Measurements from ENCODE around the gene CCDC158. TPM values are rescaled to one million over a fixed set of nuclear protein-coding genes. Genes with fewer than 3 reads are reported as not detected.

CCDC158 gene
- total and polyA plus RNA-seq, 2 of the 8 experiments (the other 6 are each of a cell fraction or from before 2014, with no cell fraction given): not detected

- ChIA-PET CTCF (ENCODE audit: partially characterized antibody) (interaction anchor here (1.5 to 2.1 kb wide), 2 partner anchors 23 to 35 kb away, joined by 3 to 9 read pairs; partner anchors contain the start of gene SHROOM3), POLR2A (ENCODE audit: partially characterized antibody) (interaction anchor here (1.0 to 2.6 kb wide), 9 partner anchors 9 to 310 kb away, joined by 3 to 15 read pairs (median 4); partner anchors contain the start of genes NUP54 and SHROOM3)
- H3K9ac ChIP-seq (replicated peaks in 1 of 4; ENCODE audit: extremely low read depth in 1 of 4, low read depth in 3 of 4, low read length in 3 of 4): peak overlapping the region in 2 of 4 experiments; percentile 31 to 71; a peak in 3 of 7 replicates
- H3K79me1 ChIP-seq (ENCODE audit: low read depth, low read length): no peaks in the 10 kb centered on the region
- H3K14ac ChIP-seq (ENCODE audit: insufficient read length): no peak overlapping the region
- FAIRE-seq (no peak), DNase-seq (ENCODE audit: low read depth in 1 of 2, low spot score in 2 of 2) (no peak)
- no peaks in the 10 kb centered on the region for H3K79me2 ChIP-seq (ENCODE audit: control insufficient read depth in 1 of 2, insufficient read depth in 2 of 2, low read length in 2 of 2)
- H4K20me1 ChIP-seq (replicated peaks in 1 of 2; ENCODE audit: control insufficient read depth in 1 of 2, insufficient read depth in 2 of 2, low read length in 2 of 2): no peaks in the 10 kb centered on the region
- peak overlapping the region; percentile 55 for H2BK20ac ChIP-seq (ENCODE audit: low read length)
- H4K8ac ChIP-seq (ENCODE audit: extremely low read depth, insufficient read depth, low read length): no peak overlapping the region
- TF ChIP-seq ASH2L (IDR thresholded peaks at IDR 0.05; ENCODE audit: low read length) (peak; percentile 77), SP2 (IDR thresholded peaks at IDR 0.05; ENCODE audit: low read length) (no peak)
- no peak overlapping the region for H2BK15ac ChIP-seq (ENCODE audit: low read length)
- H3K4me1 ChIP-seq (replicated peaks in 1 of 4; ENCODE audit: control insufficient read depth in 3 of 4, insufficient read depth in 4 of 4, low read length in 3 of 4): peaks cover 3 to 10% (median 9%) of the 10 kb centered on the region in 4 experiments; a peak in 5 of 7 replicates
- H4K91ac ChIP-seq (replicated peaks; ENCODE audit: insufficient read length, low read length): peak overlapping the region; percentile 35
- peak overlapping the region; percentile 77 for H3K27ac ChIP-seq (ENCODE audit: low read depth, low read length)
- H2BK120ac ChIP-seq (replicated peaks; ENCODE audit: low read depth, low read length): no peak overlapping the region
- H3K56ac ChIP-seq (replicated peaks; ENCODE audit: insufficient read length, low read depth, low read length): no peak overlapping the region
- H2BK5ac ChIP-seq (ENCODE audit: low read depth, low read length): peak overlapping the region; percentile 79
- no peak overlapping the region for H4K5ac ChIP-seq (ENCODE audit: insufficient read length, low read depth, low read length)
- no peak overlapping the region for H3K4ac ChIP-seq (replicated peaks; ENCODE audit: insufficient read length, low read depth, low read length)
- H3K23me2 ChIP-seq (ENCODE audit: low read depth, low read length): no peaks in the 10 kb centered on the region
- peak overlapping the region; percentile 96; the same call in 1 of the 2 replicates for H2BK12ac ChIP-seq (ENCODE audit: low read depth, low read length)
- H3K9me3 ChIP-seq (ENCODE audit: insufficient read depth in 2 of 2, low read depth in 1 of 2, low read length in 1 of 2): peaks cover 16% of the 10 kb centered on the region in 2 experiments
- H3K18ac ChIP-seq (ENCODE audit: extremely low read depth, low read length): no peak overlapping the region
- H3K27me3 ChIP-seq (replicated peaks in 1 of 4; ENCODE audit: control insufficient read depth in 3 of 4, extremely low read depth in 1 of 4, insufficient read depth in 3 of 4, low read length in 3 of 4): no peaks in the 10 kb centered on the region
- no peak overlapping the region for H3K23ac ChIP-seq (ENCODE audit: insufficient read length)
- 15% methylated on average over 3 of the region's 3 CpGs; no CpG with 5 or more reads in 1 of the 2 experiments for WGBS, 2 experiments (ENCODE audit: extremely low coverage in 1 of 2, insufficient coverage in 1 of 2, insufficient read length in 1 of 2, insufficient replicate concordance in 2 of 2, low coverage in 1 of 2, low lambda C conversion rate in 2 of 2, missing lambda C conversion rate in 1 of 2)
- peaks cover 0 to 7% (median 1%) of the 10 kb centered on the region in 4 experiments; a peak in 1 of 8 replicates for H3K36me3 ChIP-seq (ENCODE audit: control insufficient read depth in 2 of 4, insufficient read depth in 4 of 4, low read length in 3 of 4)
- H2AK5ac ChIP-seq (ENCODE audit: low read depth, low read length): no peak overlapping the region
- H3K4me2 ChIP-seq (ENCODE audit: insufficient read depth in 1 of 2, low read depth in 2 of 2, low read length in 2 of 2): peak overlapping the region; percentile 56 to 59
- peak overlapping the region in 2 of 4 experiments; percentile 16 to 23; a peak in 3 of 8 replicates for H3K4me3 ChIP-seq (ENCODE audit: extremely low read depth in 1 of 4, insufficient read depth in 2 of 4, low read depth in 3 of 4, low read length in 4 of 4)
- no peak overlapping the region for H2AFZ ChIP-seq (ENCODE audit: low read length)
These were observed 37.9 kb upstream of the CCDC158 start for GRCh38 chr4:76458825-76459224.

Data from H1 (cell line).